ENCODE data around the gene NOPCHAP1.

The NOPCHAP1 gene

GRCh38 chr12:104971306-104971705, 14.8 kb upstream of the NOPCHAP1 start:
- Histone ChIP-seq H2BK15ac (ENCODE audit: low read length) (no peak overlapping the region), H4K8ac (ENCODE audit: low read depth, low read length) (no peak overlapping the region), H2AFZ (ENCODE audit: low read length) (no peak overlapping the region), H3K4me2 (ENCODE audit: insufficient read depth, low read length, poor library complexity, severe bottlenecking) (no peak overlapping the region), H3K36me3 (replicated peaks in 1 of 2; ENCODE audit: control insufficient read depth in 2 of 2, insufficient read depth in 2 of 2, low read length in 2 of 2) (no peaks in the 10 kb centered on the region), H3K27me3 (ENCODE audit: control insufficient read depth in 3 of 3, insufficient read depth in 3 of 3, low read depth in 1 of 3, low read length in 3 of 3) (peaks cover 0 to 18% (median 0%) of the 10 kb centered on the region in 3 experiments), H3K14ac (ENCODE audit: low read length) (no peak overlapping the region), H2BK12ac (ENCODE audit: low read length) (no peak overlapping the region), H3K27ac (replicated peaks; ENCODE audit: low read length) (no peak overlapping the region), H4K91ac (ENCODE audit: low read depth, low read length, poor library complexity) (no peak overlapping the region), H2BK5ac (ENCODE audit: low read length) (no peak overlapping the region), H3K9me3 (replicated peaks in 1 of 2; ENCODE audit: control insufficient read depth in 2 of 2, insufficient read depth in 1 of 2, low read depth in 1 of 2, low read length in 2 of 2) (no peaks in the 10 kb centered on the region), H3K79me1 (ENCODE audit: low read depth, low read length) (no peaks in the 10 kb centered on the region), H2AK5ac (ENCODE audit: low read depth, low read length) (no peak overlapping the region), H3K4ac (ENCODE audit: low read length) (no peak overlapping the region), H3K23ac (ENCODE audit: low read depth, low read length, poor library complexity) (no peak overlapping the region), H3K4me1 (ENCODE audit: control insufficient read depth in 2 of 2, insufficient read depth in 1 of 2, low read depth in 1 of 2, low read length in 2 of 2) (no peaks in the 10 kb centered on the region), H3K18ac (ENCODE audit: low read length) (no peak overlapping the region), H3K4me3 (ENCODE audit: low read length in 2 of 2) (no peak overlapping the region), H3K9ac (ENCODE audit: low read depth, low read length, poor library complexity) (no peak overlapping the region), H2BK120ac (ENCODE audit: low read depth, low read length) (no peak overlapping the region)
- WGBS, 2 donors (ENCODE audit: extremely low coverage in 2 of 2, insufficient read length in 2 of 2, insufficient replicate concordance in 1 of 2), result no CpG with 5 or more reads among the region's 5 CpGs
- no peak for DNase-seq (ENCODE audit: low spot score)

DNA sequence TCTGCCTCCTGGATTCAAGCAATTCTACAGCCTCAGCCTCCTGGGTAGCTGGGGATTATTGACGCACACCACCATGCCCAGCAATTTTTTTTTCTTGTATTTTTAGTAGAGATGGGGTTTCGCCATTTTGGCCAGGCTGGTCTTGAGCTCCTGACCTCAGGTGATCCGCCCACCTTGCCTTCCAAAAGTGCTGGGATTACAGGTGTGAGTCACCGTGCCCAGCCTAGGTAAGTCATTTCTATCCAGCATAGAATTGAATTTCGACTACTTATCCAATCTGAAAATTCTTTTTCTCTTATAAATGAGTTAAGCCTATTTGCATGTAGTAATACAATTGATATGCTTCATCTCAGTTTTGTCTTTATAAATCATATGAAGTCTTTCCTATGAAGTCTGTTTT, 12.9 kb upstream of the NOPCHAP1 start:
- DNase-seq (ENCODE audit: low spot score), result no peak
- Histone ChIP-seq H2AK5ac (ENCODE audit: low read depth, low read length) (no peak overlapping the region), H2BK120ac (ENCODE audit: low read depth, low read length) (no peak overlapping the region), H3K36me3 (replicated peaks in 1 of 2; ENCODE audit: control insufficient read depth in 2 of 2, insufficient read depth in 2 of 2, low read length in 2 of 2) (no peaks in the 10 kb centered on the region), H2BK15ac (ENCODE audit: low read length) (no peak overlapping the region), H3K18ac (ENCODE audit: low read length) (no peak overlapping the region), H3K4me2 (ENCODE audit: insufficient read depth, low read length, poor library complexity, severe bottlenecking) (no peak overlapping the region), H3K27me3 (ENCODE audit: control insufficient read depth in 3 of 3, insufficient read depth in 3 of 3, low read depth in 1 of 3, low read length in 3 of 3) (peaks cover 0 to 18% (median 0%) of the 10 kb centered on the region in 3 experiments), H3K14ac (ENCODE audit: low read length) (no peak overlapping the region), H3K79me1 (ENCODE audit: low read depth, low read length) (no peaks in the 10 kb centered on the region), H2BK12ac (ENCODE audit: low read length) (no peak overlapping the region), H3K9ac (ENCODE audit: low read depth, low read length, poor library complexity) (no peak overlapping the region), H3K4me3 (ENCODE audit: low read length in 2 of 2) (no peak overlapping the region), H4K91ac (ENCODE audit: low read depth, low read length, poor library complexity) (no peak overlapping the region), H2BK5ac (ENCODE audit: low read length) (no peak overlapping the region), H3K4ac (ENCODE audit: low read length) (no peak overlapping the region), H2AFZ (ENCODE audit: low read length) (no peak overlapping the region), H3K9me3 (replicated peaks in 1 of 2; ENCODE audit: control insufficient read depth in 2 of 2, insufficient read depth in 1 of 2, low read depth in 1 of 2, low read length in 2 of 2) (no peaks in the 10 kb centered on the region), H3K4me1 (ENCODE audit: control insufficient read depth in 2 of 2, insufficient read depth in 1 of 2, low read depth in 1 of 2, low read length in 2 of 2) (no peaks in the 10 kb centered on the region), H3K23ac (ENCODE audit: low read depth, low read length, poor library complexity) (no peak overlapping the region), H3K27ac (replicated peaks; ENCODE audit: low read length) (no peak overlapping the region), H4K8ac (ENCODE audit: low read depth, low read length) (no peak overlapping the region)
- WGBS, 2 donors (ENCODE audit: extremely low coverage in 2 of 2, insufficient read length in 2 of 2, insufficient replicate concordance in 1 of 2), result no CpG with 5 or more reads among the region's 5 CpGs

DNA sequence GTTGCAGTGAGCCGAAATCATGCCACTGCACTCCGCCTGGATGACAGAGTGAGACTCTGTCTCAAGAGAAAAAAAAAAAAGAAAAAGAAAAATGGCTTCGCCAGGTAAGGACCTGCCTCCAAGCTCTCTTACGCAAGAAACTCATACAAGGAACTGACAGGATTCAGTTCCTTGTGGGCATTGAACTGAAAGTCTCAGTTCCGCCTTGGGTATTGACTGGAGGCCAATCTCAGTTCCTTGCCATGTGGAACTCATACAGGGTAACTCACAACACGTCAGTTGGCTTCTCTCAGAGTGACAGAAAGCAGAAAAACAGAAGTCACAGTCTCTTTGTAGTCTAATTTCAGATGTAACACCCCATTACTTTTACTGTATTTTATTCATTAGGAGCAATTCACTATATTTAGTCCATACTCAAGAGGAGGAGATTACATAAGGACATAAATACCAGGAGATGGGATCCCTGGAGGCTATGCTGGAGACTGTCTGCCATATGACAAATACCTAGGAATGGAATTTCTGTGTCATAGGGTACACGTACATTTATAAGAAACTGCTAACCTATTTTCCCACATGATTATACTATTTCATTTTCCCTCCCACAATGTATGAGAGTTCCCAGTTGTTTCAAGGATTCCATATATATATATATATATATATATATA, 11.4 kb upstream of the NOPCHAP1 start:
- no CpG with 5 or more reads among the region's 7 CpGs for WGBS, 2 donors (ENCODE audit: extremely low coverage in 2 of 2, insufficient read length in 2 of 2, insufficient replicate concordance in 1 of 2)
- no peaks in the 10 kb centered on the region for H3K9me3 ChIP-seq (replicated peaks in 1 of 2; ENCODE audit: control insufficient read depth in 2 of 2, insufficient read depth in 1 of 2, low read depth in 1 of 2, low read length in 2 of 2)
- no peak overlapping the region for H2BK5ac ChIP-seq (ENCODE audit: low read length)
- H3K14ac ChIP-seq (ENCODE audit: low read length), result no peak overlapping the region
- H2AK5ac ChIP-seq (ENCODE audit: low read depth, low read length), result no peak overlapping the region
- no peak overlapping the region for H4K8ac ChIP-seq (ENCODE audit: low read depth, low read length)
- H3K27me3 ChIP-seq (ENCODE audit: control insufficient read depth in 3 of 3, insufficient read depth in 3 of 3, low read depth in 1 of 3, low read length in 3 of 3), result peaks cover 0 to 19% (median 0%) of the 10 kb centered on the region in 3 experiments
- H3K4me2 ChIP-seq (ENCODE audit: insufficient read depth, low read length, poor library complexity, severe bottlenecking), result no peak overlapping the region
- H3K36me3 ChIP-seq (replicated peaks in 1 of 2; ENCODE audit: control insufficient read depth in 2 of 2, insufficient read depth in 2 of 2, low read length in 2 of 2), result no peaks in the 10 kb centered on the region
- no peak overlapping the region for H3K23ac ChIP-seq (ENCODE audit: low read depth, low read length, poor library complexity)
- H3K4ac ChIP-seq (ENCODE audit: low read length), result no peak overlapping the region
- no peak overlapping the region for H2AFZ ChIP-seq (ENCODE audit: low read length)
- H3K4me1 ChIP-seq (ENCODE audit: control insufficient read depth in 2 of 2, insufficient read depth in 1 of 2, low read depth in 1 of 2, low read length in 2 of 2), result no peaks in the 10 kb centered on the region
- H3K27ac ChIP-seq (replicated peaks; ENCODE audit: low read length), result no peak overlapping the region
- no peak overlapping the region for H2BK15ac ChIP-seq (ENCODE audit: low read length)
- H3K79me1 ChIP-seq (ENCODE audit: low read depth, low read length), result no peaks in the 10 kb centered on the region
- no peak overlapping the region for H3K4me3 ChIP-seq (ENCODE audit: low read length in 2 of 2)
- no peak overlapping the region for H3K9ac ChIP-seq (ENCODE audit: low read depth, low read length, poor library complexity)
- no peak overlapping the region for H2BK12ac ChIP-seq (ENCODE audit: low read length)
- DNase-seq (ENCODE audit: low spot score), result no peak
- no peak overlapping the region for H4K91ac ChIP-seq (ENCODE audit: low read depth, low read length, poor library complexity)
- no peak overlapping the region for H2BK120ac ChIP-seq (ENCODE audit: low read depth, low read length)
- no peak overlapping the region for H3K18ac ChIP-seq (ENCODE audit: low read length)

DNA sequence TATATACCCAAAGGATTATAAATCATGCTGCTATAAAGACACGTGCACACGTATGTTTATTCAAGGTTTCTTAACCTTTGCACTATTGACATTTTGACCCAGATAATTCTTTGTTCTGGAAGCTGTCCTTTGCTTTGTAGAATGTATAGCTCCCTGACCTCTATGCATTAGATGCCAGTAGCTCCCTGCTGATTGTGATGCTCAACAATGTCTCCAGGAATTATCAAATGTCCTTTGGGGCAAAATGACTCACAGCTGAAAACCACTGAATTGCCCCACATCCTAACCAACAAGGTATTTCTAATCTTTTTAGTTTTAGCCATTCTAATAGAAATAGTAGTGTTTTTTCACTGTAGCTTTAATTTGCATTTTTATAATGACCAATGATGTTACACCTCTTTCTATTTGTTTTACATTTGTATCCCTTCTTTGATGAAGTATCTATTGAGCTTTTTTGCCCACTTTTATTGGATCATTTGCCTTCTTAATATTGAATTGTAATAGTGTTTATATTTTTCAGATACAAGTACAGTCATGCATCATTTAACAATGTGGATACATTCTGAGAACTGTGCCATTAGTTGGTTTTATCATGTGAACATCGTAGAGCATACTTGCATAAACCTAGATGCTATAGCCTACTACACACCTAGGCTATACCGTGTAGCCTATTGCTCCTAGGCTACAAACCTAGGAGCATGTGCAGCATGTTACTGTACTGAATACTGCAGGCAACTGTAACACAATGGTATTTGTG, 10.4 kb upstream of the NOPCHAP1 start:
- Histone ChIP-seq H2AFZ (ENCODE audit: low read length) (no peak overlapping the region), H3K18ac (ENCODE audit: low read length) (no peak overlapping the region), H2BK120ac (ENCODE audit: low read depth, low read length) (no peak overlapping the region), H3K4me2 (ENCODE audit: insufficient read depth, low read length, poor library complexity, severe bottlenecking) (no peak overlapping the region), H3K23ac (ENCODE audit: low read depth, low read length, poor library complexity) (no peak overlapping the region), H3K9ac (ENCODE audit: low read depth, low read length, poor library complexity) (no peak overlapping the region), H3K27ac (replicated peaks; ENCODE audit: low read length) (no peak overlapping the region), H2BK5ac (ENCODE audit: low read length) (no peak overlapping the region), H3K4ac (ENCODE audit: low read length) (no peak overlapping the region), H4K8ac (ENCODE audit: low read depth, low read length) (no peak overlapping the region), H2BK12ac (ENCODE audit: low read length) (no peak overlapping the region), H3K4me1 (ENCODE audit: control insufficient read depth in 2 of 2, insufficient read depth in 1 of 2, low read depth in 1 of 2, low read length in 2 of 2) (no peaks in the 10 kb centered on the region), H3K14ac (ENCODE audit: low read length) (no peak overlapping the region), H3K36me3 (replicated peaks in 1 of 2; ENCODE audit: control insufficient read depth in 2 of 2, insufficient read depth in 2 of 2, low read length in 2 of 2) (no peaks in the 10 kb centered on the region), H3K4me3 (ENCODE audit: low read length in 2 of 2) (no peak overlapping the region), H3K79me1 (ENCODE audit: low read depth, low read length) (no peaks in the 10 kb centered on the region), H3K9me3 (replicated peaks in 1 of 2; ENCODE audit: control insufficient read depth in 2 of 2, insufficient read depth in 1 of 2, low read depth in 1 of 2, low read length in 2 of 2) (no peaks in the 10 kb centered on the region), H2BK15ac (ENCODE audit: low read length) (no peak overlapping the region), H4K91ac (ENCODE audit: low read depth, low read length, poor library complexity) (no peak overlapping the region), H3K27me3 (ENCODE audit: control insufficient read depth in 3 of 3, insufficient read depth in 3 of 3, low read depth in 1 of 3, low read length in 3 of 3) (peaks cover 0 to 10% (median 0%) of the 10 kb centered on the region in 3 experiments), H2AK5ac (ENCODE audit: low read depth, low read length) (no peak overlapping the region)
- no CpG with 5 or more reads among the region's 4 CpGs for WGBS, 2 donors (ENCODE audit: extremely low coverage in 2 of 2, insufficient read length in 2 of 2, insufficient replicate concordance in 1 of 2)
- DNase-seq (ENCODE audit: low spot score), result no peak

Data from neuronal stem cell (in vitro differentiated cells).